Measurements from ENCODE around the gene THSD4.

The THSD4 gene

DNA sequence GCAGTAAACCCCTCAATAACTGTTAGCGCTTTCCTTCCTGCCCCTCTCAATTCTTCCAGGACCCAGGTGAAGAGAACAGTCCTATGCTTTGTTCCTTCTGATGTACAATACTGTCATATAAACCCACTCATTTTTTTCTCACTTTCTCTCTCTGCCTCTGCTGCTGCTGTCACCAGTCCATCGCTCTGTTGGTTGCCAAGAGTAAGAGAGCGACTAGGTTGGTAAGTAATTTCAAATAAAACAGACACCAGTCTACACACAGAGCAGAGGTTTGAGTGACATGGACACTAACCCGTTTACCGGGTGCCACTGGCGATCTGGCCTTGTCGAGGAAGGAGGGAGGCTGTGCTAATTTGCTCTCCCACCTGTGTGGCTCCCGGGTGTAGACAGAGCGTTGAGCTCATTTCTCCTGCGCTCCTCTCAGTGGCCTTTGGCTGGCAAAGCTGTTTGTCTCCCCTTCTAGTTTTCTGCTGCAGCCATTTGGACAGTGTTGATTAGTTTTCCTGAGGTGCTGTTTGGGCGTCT is 215.4 kb downstream of the THSD4 start:
- DNase-seq (no peak), ATAC-seq (no peak)

DNA sequence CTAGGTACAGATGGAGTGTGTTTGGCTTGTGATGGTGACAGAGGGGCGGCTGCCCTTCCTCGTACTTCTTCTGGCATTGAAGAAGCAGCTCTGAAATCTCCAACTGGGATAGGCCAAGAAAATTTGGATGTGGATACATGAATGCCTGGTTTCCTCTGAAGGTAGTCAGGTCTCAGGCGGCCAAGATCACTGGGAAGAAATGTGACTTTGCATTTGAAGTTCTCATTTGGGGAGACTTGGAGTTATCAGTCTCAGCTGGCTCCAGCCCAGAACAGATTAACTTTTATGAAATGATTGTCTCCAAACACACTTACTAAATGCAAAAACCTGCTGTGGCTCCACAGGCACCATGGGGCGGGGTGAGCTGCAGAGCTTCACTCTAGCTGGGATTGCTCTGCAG is 215.9 kb downstream of the THSD4 start:
- no peak for DNase-seq
- no peak for ATAC-seq

DNA sequence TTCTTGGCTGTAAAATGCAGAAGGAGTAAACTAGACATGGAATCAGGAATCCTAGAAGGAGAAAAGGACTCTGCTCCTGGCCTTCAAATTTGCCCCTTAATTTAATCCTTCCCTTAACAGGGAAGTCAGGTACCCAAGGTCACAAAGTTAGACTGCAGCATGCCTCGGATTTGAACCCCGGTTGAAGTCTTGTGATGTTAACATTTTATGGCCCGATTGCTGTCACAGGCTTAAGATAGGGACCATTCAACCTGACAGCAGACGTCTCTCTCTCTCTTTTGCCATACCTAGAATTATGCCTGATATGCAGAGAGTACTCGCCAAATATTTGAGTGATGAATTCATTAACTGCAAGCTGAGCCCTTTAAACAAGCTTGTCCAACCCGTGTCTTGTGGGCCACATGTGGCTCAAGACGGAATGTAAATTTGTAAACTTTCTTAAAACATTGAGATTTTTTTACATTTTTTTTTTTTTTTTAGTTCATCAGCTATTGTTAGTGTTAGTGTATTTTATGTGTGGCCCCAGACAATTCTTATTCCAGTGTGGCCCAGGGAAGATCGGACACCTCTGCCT is 217.2 kb downstream of the THSD4 start:
- no peak for DNase-seq
- no peak for ATAC-seq

DNA sequence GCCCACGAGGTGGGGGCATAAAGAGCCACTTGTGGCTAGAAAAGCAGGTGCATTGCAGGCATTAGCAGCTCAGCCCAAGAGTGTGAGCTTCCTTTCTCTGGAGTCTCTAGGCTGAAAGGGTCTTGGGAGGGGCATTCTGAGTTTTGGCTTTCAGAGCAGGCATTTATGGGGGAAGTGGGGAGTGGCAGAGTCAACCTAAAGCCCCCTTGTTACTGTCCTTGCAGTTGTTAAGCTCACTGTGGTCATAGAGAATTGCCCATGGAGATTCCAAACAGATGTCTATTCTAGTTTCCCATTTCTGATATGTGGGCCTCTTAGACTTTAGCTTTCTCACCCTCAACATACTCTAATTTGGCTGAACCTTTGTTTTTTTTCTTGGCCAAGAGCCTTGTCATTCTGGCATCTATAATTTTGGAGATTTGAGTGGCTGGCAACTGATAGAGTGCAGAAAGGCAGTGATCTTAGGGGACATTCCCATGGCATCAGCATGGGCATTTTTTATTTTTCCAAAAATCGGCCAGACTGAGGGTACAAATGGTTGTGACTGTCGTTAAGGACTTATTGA is 217.9 kb downstream of the THSD4 start:
- no peak for ATAC-seq
- DNase-seq, result no peak

DNA sequence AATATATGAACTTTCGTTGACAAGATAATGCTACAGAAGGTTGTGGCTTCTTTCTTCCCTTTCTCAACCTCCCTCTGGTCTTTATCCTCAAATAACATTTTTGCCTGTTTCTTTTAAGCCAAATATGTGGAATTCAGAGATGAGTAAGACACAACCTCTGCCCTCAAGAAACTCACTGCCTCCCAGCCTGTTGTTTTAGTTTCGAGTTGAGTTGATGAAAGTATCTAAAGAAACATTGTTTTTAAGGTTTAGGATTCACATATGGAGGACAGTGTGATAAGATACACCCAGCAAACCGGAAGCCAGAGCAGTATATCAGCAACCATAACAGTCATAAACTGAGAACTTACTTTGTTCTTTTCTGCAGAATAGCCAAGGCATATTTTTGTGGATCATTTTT is 218.6 kb downstream of the THSD4 start:
- ATAC-seq, result no peak
- DNase-seq, result no peak

DNA sequence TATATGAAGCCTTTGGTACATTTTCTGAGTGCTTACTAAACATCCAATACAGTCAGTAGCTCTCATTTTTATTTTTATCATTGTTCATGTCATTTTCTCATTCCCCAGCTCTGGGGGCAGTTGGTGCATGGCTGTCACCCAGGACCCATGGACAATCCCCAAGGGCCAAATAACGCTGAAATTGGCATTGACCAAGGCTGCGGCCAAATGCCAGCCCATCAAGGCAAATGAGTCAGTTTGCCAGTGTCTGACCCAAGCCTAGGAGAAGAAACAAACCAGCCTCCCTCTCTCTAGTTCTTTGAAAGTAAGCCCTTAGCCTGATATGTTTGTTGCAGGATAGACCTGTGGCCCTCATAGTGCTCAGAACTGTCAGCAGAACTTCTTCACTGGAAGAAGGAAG is 219.2 kb downstream of the THSD4 start:
- ATAC-seq, result no peak
- no peak for DNase-seq

DNA sequence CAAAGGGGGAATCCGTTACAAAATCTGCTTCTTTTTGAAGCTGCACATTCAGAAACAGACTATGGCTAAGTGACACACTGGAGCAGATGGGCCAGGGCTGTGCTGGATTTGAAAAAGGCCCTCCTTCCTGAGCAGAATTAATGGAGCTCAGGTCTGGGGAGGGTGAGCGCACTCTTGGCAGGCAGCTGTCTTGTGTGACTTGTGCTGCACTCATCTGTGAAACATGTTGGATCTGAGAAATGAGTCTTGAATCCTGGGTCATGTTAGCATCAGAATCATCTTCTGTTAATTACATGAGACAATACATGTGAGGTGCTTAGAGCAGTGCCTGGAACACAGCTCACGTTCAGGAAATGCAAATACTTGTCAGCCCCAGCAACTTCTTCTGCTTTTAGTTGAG is 219.6 kb downstream of the THSD4 start:
- DNase-seq (no peak), ATAC-seq (no peak)

DNA sequence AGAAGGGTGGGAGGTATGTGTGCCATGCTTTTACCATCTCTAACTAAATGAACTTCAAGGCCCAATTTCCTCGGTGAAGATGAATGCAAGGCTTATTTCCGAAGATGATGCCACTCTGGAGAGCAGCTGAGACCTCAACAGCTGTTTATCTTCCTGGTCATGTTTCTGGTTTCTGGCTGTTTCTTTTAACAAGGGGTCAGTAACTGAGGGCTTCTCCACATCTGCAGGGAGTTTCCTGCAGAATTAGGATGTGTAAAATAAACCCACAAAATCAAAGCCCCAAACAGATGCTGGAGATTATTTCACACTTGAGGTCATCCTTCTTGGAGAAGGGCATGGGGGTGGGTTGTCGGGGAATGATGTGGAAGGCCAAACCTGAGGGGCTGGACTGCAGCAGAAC is 220.3 kb downstream of the THSD4 start:
- no peak for DNase-seq
- ATAC-seq, result no peak

DNA sequence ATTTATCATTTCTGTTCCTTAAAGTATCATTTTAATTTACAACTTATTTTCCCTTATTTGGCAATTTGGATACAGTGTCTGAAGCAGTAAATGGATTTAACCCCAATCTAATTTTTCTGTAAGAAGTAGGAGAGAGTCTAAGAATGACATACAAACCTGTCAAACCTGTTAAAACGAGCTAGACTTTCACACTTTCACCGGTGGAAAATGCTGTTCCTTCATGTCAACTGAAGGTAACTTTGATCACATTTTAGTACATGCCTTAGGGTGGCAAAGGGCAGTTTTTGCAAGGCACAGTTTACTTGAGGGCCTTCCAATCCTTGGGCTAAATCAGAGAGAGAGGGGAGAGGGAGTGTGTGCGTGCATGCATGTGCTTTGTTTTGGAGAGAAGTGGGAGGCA is 221.4 kb downstream of the THSD4 start:
- ATAC-seq, result no peak
- no peak for DNase-seq

DNA sequence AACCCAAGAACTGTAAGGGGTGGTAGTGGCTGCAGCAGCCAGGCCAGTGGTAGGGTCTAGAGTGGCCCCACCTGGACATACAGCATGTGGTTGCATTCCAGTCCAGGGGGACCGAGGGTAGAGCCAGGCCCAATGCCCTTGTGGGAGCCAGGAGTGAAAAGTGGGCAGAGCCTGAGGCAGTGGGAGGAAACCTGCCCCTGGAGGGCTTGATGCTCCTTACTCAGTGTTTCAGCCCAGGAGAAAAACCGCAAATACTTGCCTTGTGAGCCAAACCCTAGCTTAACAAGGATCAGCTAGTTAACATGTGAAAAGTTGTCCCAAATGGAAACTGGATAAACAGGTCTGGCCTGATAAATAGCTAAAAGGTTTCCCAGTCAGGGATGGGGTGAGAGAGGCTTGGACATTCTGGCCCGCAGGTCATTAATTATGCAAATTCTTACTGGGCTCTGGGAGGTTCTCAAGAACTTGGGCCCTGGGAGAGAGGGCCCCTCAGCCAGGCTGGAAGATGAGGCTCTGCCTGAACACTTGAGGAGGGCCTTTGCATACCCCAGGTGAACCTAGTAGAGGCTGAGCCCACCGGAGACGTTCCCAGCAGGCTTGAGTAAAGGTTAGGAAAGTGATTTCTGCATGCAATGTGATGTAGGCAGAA is 222.1 kb downstream of the THSD4 start:
- DNase-seq (no peak), ATAC-seq (no peak)

DNA sequence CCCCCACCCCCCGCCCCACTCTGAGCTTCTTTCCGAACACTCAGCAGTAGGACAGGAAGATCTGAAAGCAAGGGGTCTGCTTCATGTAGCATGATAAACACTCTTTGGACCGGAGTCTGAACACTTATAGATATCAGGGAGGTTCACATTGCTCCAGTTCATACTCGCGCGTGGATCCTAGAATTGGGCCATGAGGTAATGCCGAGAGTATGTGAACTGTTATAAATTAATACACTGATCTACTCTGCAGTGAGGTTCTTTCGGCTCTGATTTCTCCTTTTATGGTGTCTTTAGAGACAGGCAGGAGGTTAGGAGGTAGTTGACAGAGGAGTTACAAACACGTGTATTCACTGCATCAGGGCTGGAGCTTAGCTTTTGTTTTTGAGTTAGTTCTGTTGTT is 223.0 kb downstream of the THSD4 start:
- no peak for ATAC-seq
- no peak for DNase-seq

DNA sequence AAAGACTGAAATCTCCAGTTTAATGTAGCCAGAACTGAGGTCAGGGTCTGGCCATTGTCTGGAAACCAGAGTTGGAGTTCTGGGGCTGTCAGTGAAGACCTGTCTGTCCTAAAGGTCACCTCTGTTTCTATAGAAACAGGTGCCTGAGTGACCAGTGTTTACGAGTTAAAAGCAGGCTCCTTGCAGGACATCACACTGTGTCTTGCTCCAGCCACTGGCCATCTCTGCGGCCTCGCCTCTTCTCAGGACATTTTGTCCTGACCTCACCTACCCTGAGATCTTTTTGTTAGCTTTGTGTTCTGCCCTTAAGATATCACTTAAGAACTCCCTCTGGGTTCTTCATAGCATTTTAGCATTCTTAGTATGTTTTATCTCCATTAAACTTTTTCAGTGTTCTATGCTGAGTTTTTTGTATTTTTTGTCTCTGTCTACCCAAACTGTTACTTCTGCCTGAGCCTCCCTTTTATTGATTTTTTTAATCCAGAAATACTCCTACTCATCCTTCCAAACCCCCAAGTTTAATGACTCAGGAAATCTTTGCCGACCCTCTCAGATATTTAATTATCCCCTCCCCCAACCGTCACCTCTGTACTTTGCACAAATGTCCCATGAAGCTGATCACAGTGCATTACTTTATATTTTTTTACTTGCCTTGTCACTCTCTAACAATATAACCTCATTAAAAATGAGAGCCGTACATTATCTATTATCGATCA is 223.7 kb downstream of the THSD4 start:
- no peak for ATAC-seq
- DNase-seq, result no peak

DNA sequence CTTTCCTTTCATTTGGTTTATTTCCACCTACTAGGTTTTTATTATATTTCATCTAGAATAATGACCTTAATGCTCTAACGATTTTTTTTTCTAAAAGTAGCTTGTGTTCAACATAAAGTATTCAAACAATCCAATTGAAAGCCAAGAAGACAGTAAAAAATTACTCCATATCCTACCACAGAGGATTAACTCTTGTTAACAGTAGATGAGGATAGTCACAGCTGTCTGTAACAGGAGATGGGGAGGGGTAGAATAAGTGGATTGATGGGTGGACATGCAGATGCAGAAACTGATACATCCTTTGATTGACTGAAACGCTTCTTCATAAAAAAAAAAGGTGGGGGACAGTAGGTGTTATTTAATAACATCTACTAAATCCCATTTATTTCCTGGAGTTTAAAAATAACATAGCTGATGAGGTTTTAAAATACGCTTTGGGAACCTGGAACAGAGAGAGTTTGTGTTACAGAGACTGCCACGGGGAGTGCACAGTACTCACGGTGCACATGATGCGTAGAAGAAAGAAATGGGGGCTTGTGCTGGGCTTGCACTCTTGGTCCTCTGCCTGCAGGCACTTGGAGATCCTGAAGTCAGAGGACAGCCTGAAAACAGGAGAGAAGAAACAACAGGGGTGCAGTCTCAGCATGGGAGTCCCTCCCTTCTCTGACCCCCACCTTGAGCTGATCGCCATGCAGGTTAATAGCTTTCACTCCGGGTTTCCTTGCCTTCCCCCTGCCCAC is 226.7 kb downstream of the THSD4 start:
- no peak for ATAC-seq
- DNase-seq, result no peak

DNA sequence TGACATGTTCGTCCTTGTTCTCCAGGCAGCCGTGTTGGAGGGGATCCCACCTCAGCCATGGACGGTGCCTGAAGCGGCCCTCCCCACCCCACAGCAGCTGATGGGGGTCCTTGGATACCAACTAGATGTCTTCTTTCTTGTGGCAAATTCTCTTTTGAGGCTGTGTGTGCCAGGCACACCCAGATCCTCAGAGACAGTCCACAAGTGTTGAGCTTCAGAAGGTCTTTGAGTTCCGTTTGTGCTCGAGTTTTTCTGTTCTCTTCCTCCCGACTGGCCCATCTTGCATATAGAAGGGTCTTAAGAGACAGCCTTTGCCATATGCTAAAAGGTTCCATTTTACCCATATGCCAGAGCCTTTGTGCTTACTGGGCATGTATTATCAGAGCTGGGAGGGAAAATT is 227.4 kb downstream of the THSD4 start:
- no peak for DNase-seq
- ATAC-seq, result no peak

DNA sequence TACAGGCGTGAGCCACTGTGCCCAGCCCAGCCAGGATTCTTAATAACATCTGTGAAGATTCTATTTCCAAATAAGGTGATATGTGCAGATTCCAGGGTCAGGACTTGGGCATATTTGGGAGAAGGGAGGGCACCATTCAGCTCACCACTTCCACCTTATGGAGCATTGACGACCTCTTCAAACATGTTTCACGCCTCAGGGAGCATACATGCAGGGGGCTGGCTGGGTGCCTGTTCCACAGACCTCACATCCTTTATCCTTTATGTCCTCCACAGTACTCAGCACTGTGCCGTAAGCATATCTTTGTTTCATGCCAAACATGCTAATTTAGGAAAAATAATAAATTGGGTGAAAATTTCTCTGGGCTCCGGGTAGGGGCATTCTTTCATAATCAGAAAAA is 229.0 kb downstream of the THSD4 start:
- DNase-seq (no peak), ATAC-seq (no peak)

DNA sequence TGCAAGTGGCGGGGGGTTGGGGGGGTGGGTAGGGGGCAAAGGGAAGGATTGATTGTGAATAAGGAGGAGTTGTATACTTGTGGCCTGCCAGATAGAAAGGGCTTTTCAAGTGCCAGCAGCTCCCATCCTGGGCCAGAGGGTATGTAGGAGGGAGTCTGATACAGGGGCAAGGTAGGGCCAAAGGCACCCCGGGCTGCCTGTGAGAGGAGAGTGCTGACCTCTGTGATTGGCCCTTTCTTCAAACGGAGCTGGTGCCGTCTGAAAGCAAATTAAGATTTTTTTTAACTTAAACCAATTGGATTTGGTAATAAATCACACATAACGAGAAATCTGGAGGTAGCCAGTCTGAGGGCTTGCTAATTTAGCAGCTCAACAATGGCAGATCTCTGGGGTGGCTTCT is 229.9 kb downstream of the THSD4 start:
- ATAC-seq, result no peak
- no peak for DNase-seq

DNA sequence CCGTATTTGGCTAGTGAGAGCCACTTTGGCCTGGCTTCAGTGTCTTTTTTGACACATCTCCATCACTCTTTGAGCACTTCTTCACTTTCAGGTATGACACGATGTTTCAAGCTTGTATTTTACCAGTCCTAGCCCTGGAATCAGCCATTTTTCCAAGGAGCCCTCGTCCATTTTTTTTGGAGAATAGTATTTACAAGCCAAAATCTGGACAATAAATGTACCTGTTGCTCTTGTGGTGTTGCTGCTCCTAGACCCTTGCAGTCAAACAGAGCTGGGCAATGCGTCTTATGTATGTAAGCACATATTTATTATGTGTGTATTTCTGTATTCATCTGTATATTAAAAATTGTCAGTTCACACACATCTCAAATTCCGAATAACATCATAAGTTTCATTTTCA is 231.2 kb downstream of the THSD4 start:
- no peak for ATAC-seq
- no peak for DNase-seq

DNA sequence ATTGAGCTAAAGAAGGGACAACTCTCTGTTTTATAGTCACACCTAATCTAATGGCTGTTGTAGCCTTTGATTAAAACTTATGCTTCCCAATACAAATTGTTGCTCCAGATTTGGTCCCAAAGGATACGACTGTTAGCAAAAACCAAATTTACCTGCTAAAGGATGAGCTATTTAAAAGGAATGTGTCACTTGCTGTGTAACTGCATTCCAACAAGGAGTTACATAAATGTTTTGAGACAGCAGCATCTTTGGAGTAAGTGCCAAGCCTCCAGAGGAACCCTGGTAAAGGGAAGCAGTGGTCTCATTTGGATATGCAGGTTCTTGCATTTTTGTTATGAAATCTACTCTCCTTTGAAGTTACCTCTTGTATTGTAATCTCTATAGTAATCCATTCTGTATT is 233.3 kb downstream of the THSD4 start:
- DNase-seq (no peak), ATAC-seq (no peak)

DNA sequence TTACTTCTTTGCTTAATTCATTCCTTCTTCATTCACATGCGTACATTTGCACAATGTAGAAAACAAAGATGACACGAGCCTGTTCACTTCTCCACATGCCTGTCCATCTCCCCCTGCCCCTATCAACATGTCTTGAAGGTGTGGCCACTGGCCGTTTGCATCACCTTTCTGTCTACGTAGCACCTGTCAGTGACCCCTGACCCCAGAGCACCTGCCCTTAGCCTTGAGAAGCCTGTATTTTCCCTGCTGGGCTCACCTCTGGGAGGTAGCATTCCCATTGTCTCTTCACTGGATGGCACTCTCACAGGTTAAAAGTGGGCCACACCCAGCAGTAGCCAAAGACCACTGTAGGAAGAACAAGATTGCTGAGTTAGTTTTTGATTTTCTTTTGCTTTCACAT is 234.1 kb downstream of the THSD4 start:
- no peak for DNase-seq
- ATAC-seq, result no peak

DNA sequence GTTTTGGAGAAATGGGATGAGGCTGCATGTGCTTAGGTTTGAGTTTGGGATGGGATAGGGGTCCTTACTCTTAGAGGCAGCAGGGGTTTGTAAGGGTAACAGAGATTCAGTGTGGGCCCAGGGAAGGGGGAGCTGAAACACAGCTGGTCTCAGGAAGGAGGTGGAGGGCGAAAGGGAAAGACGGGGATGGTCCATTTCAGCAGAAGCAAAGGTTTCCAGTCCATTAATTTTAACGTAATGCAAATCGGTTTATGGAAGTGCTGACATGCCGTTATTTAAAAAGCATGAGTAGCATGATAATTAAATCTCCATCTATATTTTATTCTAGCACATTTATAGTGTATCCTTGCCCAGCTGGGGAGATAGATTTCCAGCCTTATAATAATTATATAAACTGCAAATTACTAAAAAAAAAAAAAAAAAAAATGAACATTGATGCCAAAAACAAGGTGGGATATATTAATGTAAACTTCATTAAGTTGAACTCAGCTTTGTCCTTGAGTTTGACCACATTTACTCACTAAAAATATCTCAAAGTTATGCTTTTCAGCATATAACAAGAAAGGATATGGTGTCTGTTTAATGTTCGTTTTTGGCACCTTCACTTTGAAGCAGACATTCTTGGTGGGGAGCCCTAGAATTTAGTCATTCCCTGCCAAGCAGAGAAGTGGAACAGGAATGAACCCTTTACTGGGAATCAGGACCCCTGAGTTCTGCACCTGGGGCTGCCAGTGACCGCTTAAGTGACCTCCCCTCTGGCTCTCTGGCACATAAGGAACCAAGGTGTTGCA is 234.7 kb downstream of the THSD4 start:
- DNase-seq (no peak), ATAC-seq (no peak)

DNA sequence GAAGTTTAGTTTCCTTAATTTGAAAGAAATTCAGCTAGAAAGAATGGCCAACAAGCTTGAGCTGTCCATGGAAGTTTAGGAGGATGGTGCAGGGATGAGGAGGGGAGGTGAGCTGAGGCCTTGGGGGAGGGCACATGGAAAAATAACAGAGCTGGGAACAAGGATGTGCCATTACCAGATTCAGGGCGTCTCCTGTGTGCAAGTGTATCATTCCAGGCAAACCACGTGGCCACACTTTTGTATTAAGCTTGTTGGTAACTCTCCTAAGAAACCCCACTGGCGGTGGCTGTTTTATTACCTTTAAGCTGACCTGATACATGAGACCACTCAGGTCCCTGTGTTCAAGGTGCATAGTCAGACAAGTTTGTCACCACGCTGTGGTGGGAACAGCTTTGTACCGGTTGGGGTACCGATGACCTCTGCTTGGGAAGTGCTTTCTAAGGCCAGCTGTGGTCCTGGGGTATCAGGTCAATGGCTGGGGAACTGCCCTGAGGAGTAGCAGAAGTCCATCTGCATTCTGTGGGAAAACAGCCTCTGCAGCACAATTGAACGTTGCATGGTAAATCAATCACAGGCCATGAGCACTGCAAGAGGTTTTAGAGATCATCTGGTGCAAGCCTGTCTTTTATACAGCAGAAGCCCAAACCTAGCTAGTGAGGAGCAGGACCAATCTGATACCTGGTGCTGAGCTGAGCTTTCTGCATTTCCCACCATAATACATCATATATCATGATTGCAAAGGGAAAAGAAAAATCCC is 235.5 kb downstream of the THSD4 start:
- DNase-seq (no peak), ATAC-seq (no peak)
